ENCODE results near the gene LGALS8.

Gene LGALS8

GRCh38 chr1:236523704-236524141 lies at the start of gene LGALS8:
LGALS8 (plus strand) TSS chr1:236523982; CDS start chr1:236526071, 2,089 bp downstream.
- no peak for TF ChIP-seq CEBPB (IDR thresholded peaks at IDR 0.05)
- no peak for TF ChIP-seq YY1 (IDR thresholded peaks at IDR 0.05; ENCODE audit: low read depth)
- TF ChIP-seq EGR1 (IDR thresholded peaks at IDR 0.05): peak; percentile 92
- TF ChIP-seq TCF12 (IDR thresholded peaks at IDR 0.05; ENCODE audit: low read depth): no peak
- TF ChIP-seq FOXM1 (IDR thresholded peaks at IDR 0.05; ENCODE audit: borderline replicate concordance, low read depth): no peak

- TF ChIP-seq ZBTB7A (IDR thresholded peaks at IDR 0.05; ENCODE audit: low read depth): no peak
- TF ChIP-seq, protein P1, sequence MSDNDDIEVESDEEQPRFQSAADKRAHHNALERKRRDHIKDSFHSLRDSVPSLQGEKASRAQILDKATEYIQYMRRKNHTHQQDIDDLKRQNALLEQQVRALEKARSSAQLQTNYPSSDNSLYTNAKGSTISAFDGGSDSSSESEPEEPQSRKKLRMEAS (IDR thresholded peaks at IDR 0.05): no peak
- TF ChIP-seq FOXM1 (IDR thresholded peaks at IDR 0.05; ENCODE audit: borderline replicate concordance, low read depth): no peak
- no peak for TF ChIP-seq EP300 (IDR thresholded peaks at IDR 0.05; ENCODE audit: borderline replicate concordance)
- TF ChIP-seq YY1 (IDR thresholded peaks at IDR 0.05; ENCODE audit: low read depth): no peak
- TF ChIP-seq NFIC (IDR thresholded peaks at IDR 0.05): no peak
- TF ChIP-seq CEBPB (IDR thresholded peaks at IDR 0.05): no peak
- TF ChIP-seq EGR1 (IDR thresholded peaks at IDR 0.05): no peak
- no peak for TF ChIP-seq TEAD4 (IDR thresholded peaks at IDR 0.05)
- TF ChIP-seq, protein P2, sequence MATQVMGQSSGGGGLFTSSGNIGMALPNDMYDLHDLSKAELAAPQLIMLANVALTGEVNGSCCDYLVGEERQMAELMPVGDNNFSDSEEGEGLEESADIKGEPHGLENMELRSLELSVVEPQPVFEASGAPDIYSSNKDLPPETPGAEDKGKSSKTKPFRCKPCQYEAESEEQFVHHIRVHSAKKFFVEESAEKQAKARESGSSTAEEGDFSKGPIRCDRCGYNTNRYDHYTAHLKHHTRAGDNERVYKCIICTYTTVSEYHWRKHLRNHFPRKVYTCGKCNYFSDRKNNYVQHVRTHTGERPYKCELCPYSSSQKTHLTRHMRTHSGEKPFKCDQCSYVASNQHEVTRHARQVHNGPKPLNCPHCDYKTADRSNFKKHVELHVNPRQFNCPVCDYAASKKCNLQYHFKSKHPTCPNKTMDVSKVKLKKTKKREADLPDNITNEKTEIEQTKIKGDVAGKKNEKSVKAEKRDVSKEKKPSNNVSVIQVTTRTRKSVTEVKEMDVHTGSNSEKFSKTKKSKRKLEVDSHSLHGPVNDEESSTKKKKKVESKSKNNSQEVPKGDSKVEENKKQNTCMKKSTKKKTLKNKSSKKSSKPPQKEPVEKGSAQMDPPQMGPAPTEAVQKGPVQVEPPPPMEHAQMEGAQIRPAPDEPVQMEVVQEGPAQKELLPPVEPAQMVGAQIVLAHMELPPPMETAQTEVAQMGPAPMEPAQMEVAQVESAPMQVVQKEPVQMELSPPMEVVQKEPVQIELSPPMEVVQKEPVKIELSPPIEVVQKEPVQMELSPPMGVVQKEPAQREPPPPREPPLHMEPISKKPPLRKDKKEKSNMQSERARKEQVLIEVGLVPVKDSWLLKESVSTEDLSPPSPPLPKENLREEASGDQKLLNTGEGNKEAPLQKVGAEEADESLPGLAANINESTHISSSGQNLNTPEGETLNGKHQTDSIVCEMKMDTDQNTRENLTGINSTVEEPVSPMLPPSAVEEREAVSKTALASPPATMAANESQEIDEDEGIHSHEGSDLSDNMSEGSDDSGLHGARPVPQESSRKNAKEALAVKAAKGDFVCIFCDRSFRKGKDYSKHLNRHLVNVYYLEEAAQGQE (IDR thresholded peaks at IDR 0.05; ENCODE audit: low read depth): no peak
- TF ChIP-seq TCF12 (IDR thresholded peaks at IDR 0.05; ENCODE audit: low read depth): no peak
These were observed 47.8 kb upstream of the LGALS8 start for GRCh38 chr1:236476019-236476418.

DNA sequence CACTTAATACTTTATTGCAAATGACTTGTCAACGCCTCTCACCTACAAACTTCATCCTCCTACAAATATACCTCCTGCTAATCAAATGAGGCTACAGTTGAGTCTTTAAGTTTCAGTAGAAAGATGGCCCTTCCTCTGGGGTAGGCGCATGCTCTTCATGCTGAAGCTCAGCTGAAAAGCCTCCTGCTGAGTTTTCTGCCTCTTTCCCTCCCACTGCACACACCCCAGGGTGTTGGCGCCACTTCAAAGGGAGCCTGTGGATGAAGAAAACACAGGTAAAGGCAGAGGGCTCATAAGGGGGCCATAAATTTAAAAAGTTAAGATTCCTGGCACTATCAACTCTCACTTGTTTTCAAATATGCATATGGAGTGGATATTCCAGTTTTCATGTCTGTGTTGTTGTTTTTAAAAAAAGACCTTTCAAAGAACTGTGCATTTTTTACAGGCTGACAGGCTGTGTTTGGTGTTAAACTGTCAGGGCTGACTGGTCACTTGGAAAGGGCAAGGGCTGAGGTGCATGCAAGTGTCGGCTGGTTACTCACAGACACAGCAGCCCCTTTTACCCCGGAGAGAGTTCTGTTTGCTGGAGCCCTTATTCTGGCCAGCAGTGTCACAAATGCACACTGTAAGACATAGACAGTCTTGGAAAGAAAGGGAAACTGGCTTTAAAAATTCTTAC lies 42.9 kb upstream of the LGALS8 start:
- TF ChIP-seq ZBTB7A (IDR thresholded peaks at IDR 0.05; ENCODE audit: low read depth): no peak
- TF ChIP-seq RAD21 (IDR thresholded peaks at IDR 0.05; ENCODE audit: low read depth): 0 out of 2 replicates have a peak, but pooled peaks have one; percentile 0
- TF ChIP-seq YY1 (IDR thresholded peaks at IDR 0.05; ENCODE audit: low read depth): peak; percentile 36; the same call in 1 of the 2 replicates
- TF ChIP-seq, protein P3, sequence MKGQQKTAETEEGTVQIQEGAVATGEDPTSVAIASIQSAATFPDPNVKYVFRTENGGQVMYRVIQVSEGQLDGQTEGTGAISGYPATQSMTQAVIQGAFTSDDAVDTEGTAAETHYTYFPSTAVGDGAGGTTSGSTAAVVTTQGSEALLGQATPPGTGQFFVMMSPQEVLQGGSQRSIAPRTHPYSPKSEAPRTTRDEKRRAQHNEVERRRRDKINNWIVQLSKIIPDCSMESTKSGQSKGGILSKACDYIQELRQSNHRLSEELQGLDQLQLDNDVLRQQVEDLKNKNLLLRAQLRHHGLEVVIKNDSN (IDR thresholded peaks at IDR 0.05): no peak
- peak; percentile 87 for TF ChIP-seq EP300 (IDR thresholded peaks at IDR 0.05; ENCODE audit: borderline replicate concordance)
- no peak for TF ChIP-seq TAF1 (IDR thresholded peaks at IDR 0.05; ENCODE audit: low read depth)
- peak; percentile 56 for TF ChIP-seq CEBPB (IDR thresholded peaks at IDR 0.05)
- TF ChIP-seq, protein P1 (IDR thresholded peaks at IDR 0.05): peak; percentile 62
- TF ChIP-seq NFIC (IDR thresholded peaks at IDR 0.05): peak; percentile 99
- TF ChIP-seq, protein P2 (IDR thresholded peaks at IDR 0.05; ENCODE audit: low read depth): no peak
- TF ChIP-seq CREB1 (IDR thresholded peaks at IDR 0.05; ENCODE audit: low read depth): no peak
- TF ChIP-seq FOXM1 (IDR thresholded peaks at IDR 0.05; ENCODE audit: borderline replicate concordance, low read depth): peak; percentile 76; the same call in 1 of the 2 replicates
- peak; percentile 89 for TF ChIP-seq TCF12 (IDR thresholded peaks at IDR 0.05; ENCODE audit: low read depth)
- TF ChIP-seq TEAD4 (IDR thresholded peaks at IDR 0.05): peak; percentile 75
- no peak for TF ChIP-seq EGR1 (IDR thresholded peaks at IDR 0.05)

- no peak for TF ChIP-seq TAF1 (IDR thresholded peaks at IDR 0.05; ENCODE audit: low read depth)
- no peak for TF ChIP-seq FOXM1 (IDR thresholded peaks at IDR 0.05; ENCODE audit: borderline replicate concordance, low read depth)
- TF ChIP-seq NFIC (IDR thresholded peaks at IDR 0.05): no peak
- TF ChIP-seq EGR1 (IDR thresholded peaks at IDR 0.05): no peak
- TF ChIP-seq EP300 (IDR thresholded peaks at IDR 0.05; ENCODE audit: borderline replicate concordance): no peak
- TF ChIP-seq, protein P1 (IDR thresholded peaks at IDR 0.05): no peak
- TF ChIP-seq TEAD4 (IDR thresholded peaks at IDR 0.05): no peak
These were observed 39.3 kb upstream of the LGALS8 start for GRCh38 chr1:236484310-236484971.

DNA sequence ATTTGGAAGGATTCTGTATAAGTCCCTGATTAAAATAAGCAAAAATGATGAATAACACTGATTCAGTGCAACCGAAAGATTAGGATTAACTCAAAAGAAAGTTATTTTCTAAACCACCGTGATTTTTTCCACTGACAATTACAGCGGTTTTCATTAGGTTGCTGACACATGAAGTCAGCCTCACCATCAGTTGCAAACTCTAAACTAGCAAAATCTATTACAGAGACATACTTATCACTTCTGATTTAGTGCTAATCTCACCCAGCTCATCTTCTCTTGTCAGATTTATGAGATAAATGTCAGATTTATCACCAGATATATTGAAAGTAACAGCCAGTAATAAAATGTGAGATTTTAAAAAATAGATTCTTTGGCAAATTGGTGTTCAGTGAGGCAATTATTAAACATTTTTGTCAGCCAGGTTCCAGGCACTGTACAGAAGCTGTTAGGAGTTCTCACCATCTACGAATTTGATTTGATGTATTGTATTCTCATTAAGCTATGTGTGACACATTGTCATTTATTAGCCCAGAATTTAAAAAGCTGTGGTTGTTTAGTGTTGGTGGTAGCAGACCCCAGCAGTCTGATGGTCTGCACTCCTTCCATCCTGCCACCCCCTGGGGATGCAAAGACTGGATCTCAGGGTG lies 37.3 kb upstream of the LGALS8 start:
- TF ChIP-seq TEAD4 (IDR thresholded peaks at IDR 0.05): no peak
- no peak for TF ChIP-seq CEBPB (IDR thresholded peaks at IDR 0.05)
- no peak for TF ChIP-seq NFIC (IDR thresholded peaks at IDR 0.05)
- no peak for TF ChIP-seq YY1 (IDR thresholded peaks at IDR 0.05; ENCODE audit: low read depth)
- TF ChIP-seq EGR1 (IDR thresholded peaks at IDR 0.05): no peak
- no peak for TF ChIP-seq EP300 (IDR thresholded peaks at IDR 0.05; ENCODE audit: borderline replicate concordance)
- no peak for TF ChIP-seq TCF12 (IDR thresholded peaks at IDR 0.05; ENCODE audit: low read depth)
- no peak for TF ChIP-seq RAD21 (IDR thresholded peaks at IDR 0.05; ENCODE audit: low read depth)
- TF ChIP-seq TAF1 (IDR thresholded peaks at IDR 0.05; ENCODE audit: low read depth): no peak
- no peak for TF ChIP-seq FOXM1 (IDR thresholded peaks at IDR 0.05; ENCODE audit: borderline replicate concordance, low read depth)
- TF ChIP-seq, protein P2 (IDR thresholded peaks at IDR 0.05; ENCODE audit: low read depth): no peak
- TF ChIP-seq, protein P1 (IDR thresholded peaks at IDR 0.05): no peak
- TF ChIP-seq, protein P3 (IDR thresholded peaks at IDR 0.05): no peak
- no peak for TF ChIP-seq CREB1 (IDR thresholded peaks at IDR 0.05; ENCODE audit: low read depth)
- no peak for TF ChIP-seq ZBTB7A (IDR thresholded peaks at IDR 0.05; ENCODE audit: low read depth)

Data from Ishikawa (cell line).